Mesenchymal stem cell (in vitro differentiated cells and primary cell): ENCODE results near the gene DPYSL4.
A peak's percentile ranks its signal among the peaks of the same experiment; 100 is the strongest.

Source experiments
- DNase-seq: peaks from one replicate; pipeline ENCODE4 v3.0.0-alpha.2; 2013
- H2AFZ ChIP-seq: one replicate; pipeline ENCODE4 v1.6.1; 2013; ENCODE audit warnings: low read depth, mild to moderate bottlenecking, control low read depth, inconsistent platforms, low read length, moderate library complexity
- H2AK5ac ChIP-seq: 2 replicates; pipeline ENCODE4 v1.6.1; 2013; ENCODE audit warnings: low read length, moderate library complexity, mild to moderate bottlenecking, inconsistent platforms; ENCODE audit not compliant: severe bottlenecking
- H2BK120ac ChIP-seq: one replicate; pipeline ENCODE4 v1.6.1; 2013; ENCODE audit warnings: low read depth, mild to moderate bottlenecking, inconsistent platforms, low read length, moderate library complexity
- H2BK12ac ChIP-seq, 2 experiments: one replicate each; pipeline ENCODE4 v1.6.1; 2013; ENCODE audit warnings: inconsistent platforms in 2 of 2, low read length in 2 of 2, mild to moderate bottlenecking in 2 of 2, moderate library complexity in 2 of 2, control low read depth in 1 of 2
- H2BK15ac ChIP-seq: one replicate; pipeline ENCODE4 v1.6.1; 2013; ENCODE audit warnings: mild to moderate bottlenecking, low read depth, inconsistent platforms; ENCODE audit not compliant: poor library complexity, severe bottlenecking
- H2BK5ac ChIP-seq: 2 replicates; pipeline ENCODE4 v1.6.1; 2013; ENCODE audit warnings: low read depth, mild to moderate bottlenecking, low read length, control low read depth, inconsistent platforms; ENCODE audit not compliant: poor library complexity, severe bottlenecking
- H3K14ac ChIP-seq, 2 experiments: one replicate each; pipeline ENCODE4 v1.6.1; 2013; ENCODE audit warnings: inconsistent platforms in 2 of 2, low read length in 2 of 2, control low read depth in 1 of 2, mild to moderate bottlenecking in 1 of 2, moderate library complexity in 1 of 2
- H3K18ac ChIP-seq, 2 experiments: one replicate each; pipeline ENCODE4 v1.6.1; 2013; ENCODE audit warnings: inconsistent platforms in 2 of 2, low read length in 2 of 2, control low read depth in 1 of 2, low read depth in 1 of 2, mild to moderate bottlenecking in 1 of 2
- H3K23ac ChIP-seq, 2 experiments: one replicate each; pipeline ENCODE4 v1.6.1; 2013; ENCODE audit warnings: inconsistent platforms in 2 of 2, low read length in 2 of 2, mild to moderate bottlenecking in 2 of 2, moderate library complexity in 2 of 2, control low read depth in 1 of 2
- H3K27ac ChIP-seq: 2 replicates; pipeline ENCODE4 v1.5.1; 2013; ENCODE audit warnings: mild to moderate bottlenecking, moderate library complexity, low read length, control low read depth, inconsistent platforms; ENCODE audit not compliant: poor library complexity, severe bottlenecking
- H3K27me3 ChIP-seq, 2 experiments: 2 replicates each; pipeline versions ENCODE4 v1.6.1 to v1.7.0; 2013; ENCODE audit warnings: low read length in 2 of 2, mild to moderate bottlenecking in 2 of 2, moderate library complexity in 2 of 2, control low read depth in 1 of 2, inconsistent platforms in 1 of 2; ENCODE audit not compliant: control insufficient read depth in 1 of 2, insufficient read depth in 1 of 2
- H3K36me3 ChIP-seq, 2 experiments: 2 replicates each; pipeline versions ENCODE4 v1.6.1 to v1.7.0; 2013; ENCODE audit warnings: low read length in 2 of 2, control low read depth in 1 of 2, inconsistent platforms in 1 of 2, low read depth in 1 of 2, mild to moderate bottlenecking in 1 of 2; ENCODE audit not compliant: insufficient read depth in 2 of 2, control insufficient read depth in 1 of 2
- H3K4ac ChIP-seq, 2 experiments: one replicate each; pipeline ENCODE4 v1.6.1; 2013; ENCODE audit warnings: inconsistent platforms in 2 of 2, low read length in 2 of 2, mild to moderate bottlenecking in 2 of 2, moderate library complexity in 2 of 2, control low read depth in 1 of 2, low read depth in 1 of 2
- H3K4me1 ChIP-seq: 2 replicates; pipeline ENCODE4 v1.6.1; 2013; ENCODE audit warnings: low read depth, low read length, control low read depth; ENCODE audit not compliant: control insufficient read depth, insufficient read depth
- H3K4me2 ChIP-seq: 2 replicates; pipeline ENCODE4 v1.6.1; 2013; ENCODE audit warnings: low read length, mild to moderate bottlenecking, inconsistent platforms; ENCODE audit not compliant: poor library complexity, severe bottlenecking
- H3K4me3 ChIP-seq, 2 experiments: 2 replicates each; pipeline versions ENCODE4 v1.5.1 to v1.7.0; 2013; ENCODE audit warnings: low read length in 2 of 2, mild to moderate bottlenecking in 2 of 2, control low read depth in 1 of 2, low read depth in 1 of 2; ENCODE audit not compliant: insufficient read depth in 1 of 2
- H3K79me1 ChIP-seq: replicated peaks from 2 replicates; pipeline ENCODE4 v1.6.1; 2013; ENCODE audit warnings: mild to moderate bottlenecking, control low read depth, low read length, inconsistent platforms; ENCODE audit not compliant: poor library complexity, severe bottlenecking
- H3K9ac ChIP-seq: 2 replicates; pipeline ENCODE4 v1.7.0; 2013; ENCODE audit warnings: mild to moderate bottlenecking, low read length, moderate library complexity
- H3K9me3 ChIP-seq: 2 replicates; pipeline ENCODE4 v1.7.0; 2013; ENCODE audit warnings: mild to moderate bottlenecking, low read length; ENCODE audit not compliant: control insufficient read depth
- H4K8ac ChIP-seq: one replicate; pipeline ENCODE4 v1.6.1; 2013; ENCODE audit warnings: inconsistent platforms, mild to moderate bottlenecking, low read length, moderate library complexity
- H4K91ac ChIP-seq: one replicate; pipeline ENCODE4 v1.6.1; 2013; ENCODE audit warnings: mild to moderate bottlenecking, low read length, inconsistent platforms
- WGBS: methylation state at CpG from one replicate; pipeline ENCODE4 v1.1.7; 2013; ENCODE audit warnings: mixed read lengths; 5-methylcytosine and 5-hydroxymethylcytosine counted together

The DPYSL4 gene

DNA sequence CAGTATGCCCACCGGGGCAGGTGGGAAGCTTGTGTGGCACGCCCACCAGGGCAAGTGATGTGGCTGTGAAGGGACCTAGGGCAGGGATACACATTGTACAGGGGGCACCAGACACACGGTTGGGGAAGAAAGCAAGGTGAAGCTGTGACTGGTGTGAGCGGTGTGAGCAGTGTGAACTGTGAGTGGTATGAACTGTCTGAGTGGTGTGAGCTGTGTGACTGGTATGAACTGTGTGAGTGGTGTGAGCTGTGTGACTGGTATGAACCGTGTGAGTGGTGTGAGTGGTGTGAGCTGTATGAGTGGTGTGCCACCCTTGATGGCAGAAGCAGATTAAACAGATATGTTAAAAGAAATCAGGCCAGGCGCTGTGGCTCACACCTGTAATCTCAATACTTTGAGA lies 48.1 kb downstream of the DPYSL4 start:
- no peaks in the 10 kb centered on the region for H3K9me3 ChIP-seq
- H4K91ac ChIP-seq: peak overlapping the region; percentile 45
- H3K23ac ChIP-seq: no peak overlapping the region
- H2AK5ac ChIP-seq: no peak overlapping the region
- no peak overlapping the region for H2BK12ac ChIP-seq
- H3K9ac ChIP-seq: no peak overlapping the region
- H3K36me3 ChIP-seq: peaks cover 3 to 8% of the 10 kb centered on the region in 2 experiments
- H3K4ac ChIP-seq: no peak overlapping the region
- H2BK5ac ChIP-seq: no peak overlapping the region
- H3K79me1 ChIP-seq: no peaks in the 10 kb centered on the region
- 92% methylated on average over 6 of the region's 6 CpGs for WGBS
- no peak overlapping the region for H2BK120ac ChIP-seq
- H4K8ac ChIP-seq: no peak overlapping the region
- no peak overlapping the region for H3K4me2 ChIP-seq
- peaks cover 0 to 7% of the 10 kb centered on the region in 2 experiments for H3K27me3 ChIP-seq
- no peak overlapping the region for H2BK15ac ChIP-seq
- H3K4me3 ChIP-seq: no peak overlapping the region
- H3K27ac ChIP-seq: no peak overlapping the region
- no peak for DNase-seq
- H3K14ac ChIP-seq: no peak overlapping the region
- no peak overlapping the region for H2AFZ ChIP-seq
- H3K4me1 ChIP-seq: peaks cover 3% of the 10 kb centered on the region
- H3K18ac ChIP-seq: no peak overlapping the region

DNA sequence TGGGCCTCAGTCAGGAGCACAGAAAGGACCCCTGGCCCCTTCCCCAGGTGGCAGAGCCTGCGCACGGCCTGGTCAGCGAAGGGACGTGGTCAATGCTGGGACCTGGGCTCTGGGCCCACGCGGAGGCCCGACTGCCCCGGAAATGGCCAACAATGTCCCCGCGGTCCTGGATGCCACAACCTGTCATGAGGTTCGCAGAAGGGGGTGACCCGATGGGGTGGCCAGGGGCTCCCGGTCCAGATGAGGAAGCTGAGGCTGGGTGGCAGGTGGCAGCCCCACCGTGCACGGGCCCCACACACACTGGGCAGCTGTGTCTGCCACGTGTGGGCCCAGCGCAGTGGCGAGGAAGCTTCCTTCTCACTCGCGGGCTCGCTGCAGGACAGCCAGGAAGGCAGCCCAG lies 49.4 kb downstream of the DPYSL4 start:
- H3K27ac ChIP-seq: no peak overlapping the region
- H3K4ac ChIP-seq: no peak overlapping the region
- H3K36me3 ChIP-seq: peaks cover 3 to 8% of the 10 kb centered on the region in 2 experiments
- H3K9ac ChIP-seq: no peak overlapping the region
- no peak overlapping the region for H3K18ac ChIP-seq
- H4K91ac ChIP-seq: no peak overlapping the region
- no peak overlapping the region for H3K4me2 ChIP-seq
- DNase-seq: no peak
- no peak overlapping the region for H3K4me3 ChIP-seq
- no peak overlapping the region for H2BK120ac ChIP-seq
- H2BK5ac ChIP-seq: no peak overlapping the region
- no peak overlapping the region for H3K14ac ChIP-seq
- peaks cover 0 to 7% of the 10 kb centered on the region in 2 experiments for H3K27me3 ChIP-seq
- no peak overlapping the region for H2AFZ ChIP-seq
- peaks cover 3% of the 10 kb centered on the region for H3K4me1 ChIP-seq
- no peak overlapping the region for H2BK12ac ChIP-seq
- no peaks in the 10 kb centered on the region for H3K79me1 ChIP-seq
- H3K23ac ChIP-seq: no peak overlapping the region
- H2AK5ac ChIP-seq: no peak overlapping the region
- no peak overlapping the region for H2BK15ac ChIP-seq
- H3K9me3 ChIP-seq: no peaks in the 10 kb centered on the region
- H4K8ac ChIP-seq: no peak overlapping the region
- WGBS: 94% methylated on average over 20 of the region's 21 CpGs

DNA sequence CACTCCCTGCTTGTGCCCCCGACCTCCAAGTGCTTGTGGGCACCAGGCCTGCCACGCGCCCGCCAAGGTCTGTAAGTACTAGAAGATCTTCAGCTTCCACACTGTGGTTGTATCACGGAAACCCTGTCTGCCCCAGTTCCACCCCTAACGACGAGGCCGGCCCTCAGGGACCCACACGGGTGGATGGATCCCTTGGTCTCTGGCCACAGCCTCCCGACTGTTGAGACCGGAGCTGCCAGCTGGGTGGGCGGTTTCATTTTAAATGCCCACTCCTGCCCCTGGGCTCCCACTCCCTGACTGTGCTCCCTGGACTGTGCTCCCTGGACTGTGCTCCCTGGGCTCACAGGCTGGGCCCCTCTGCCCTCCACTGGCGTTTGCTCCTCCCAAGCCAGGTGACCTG lies 50.1 kb downstream of the DPYSL4 start:
- H3K18ac ChIP-seq: no peak overlapping the region
- no peak overlapping the region for H3K27ac ChIP-seq
- H2BK12ac ChIP-seq: no peak overlapping the region
- peak overlapping the region in 1 of 2 experiments; percentile 26 for H3K14ac ChIP-seq
- peaks cover 3 to 8% of the 10 kb centered on the region in 2 experiments for H3K36me3 ChIP-seq
- H4K91ac ChIP-seq: no peak overlapping the region
- no peak overlapping the region for H3K9ac ChIP-seq
- no peak overlapping the region for H3K4me2 ChIP-seq
- H2BK120ac ChIP-seq: no peak overlapping the region
- WGBS: 94% methylated on average over 13 of the region's 13 CpGs
- H2AK5ac ChIP-seq: no peak overlapping the region
- no peak for DNase-seq
- peaks cover 3% of the 10 kb centered on the region for H3K4me1 ChIP-seq
- no peak overlapping the region for H3K4ac ChIP-seq
- H3K23ac ChIP-seq: no peak overlapping the region
- no peaks in the 10 kb centered on the region for H3K79me1 ChIP-seq
- peaks cover 0 to 7% of the 10 kb centered on the region in 2 experiments for H3K27me3 ChIP-seq
- H3K4me3 ChIP-seq: no peak overlapping the region
- H3K9me3 ChIP-seq: no peaks in the 10 kb centered on the region
- no peak overlapping the region for H2BK15ac ChIP-seq
- H2BK5ac ChIP-seq: no peak overlapping the region
- H2AFZ ChIP-seq: no peak overlapping the region
- no peak overlapping the region for H4K8ac ChIP-seq

- H3K4me2 ChIP-seq: no peak overlapping the region
- H3K4me1 ChIP-seq: peaks cover 3% of the 10 kb centered on the region
- no peak overlapping the region for H2BK5ac ChIP-seq
- 93% methylated on average over 15 of the region's 15 CpGs for WGBS
- H3K4me3 ChIP-seq: no peak overlapping the region
- H2BK15ac ChIP-seq: no peak overlapping the region
- H3K9me3 ChIP-seq: no peaks in the 10 kb centered on the region
- no peak overlapping the region for H4K91ac ChIP-seq
- H2AK5ac ChIP-seq: no peak overlapping the region
- no peak overlapping the region for H3K14ac ChIP-seq
- H4K8ac ChIP-seq: no peak overlapping the region
- no peaks in the 10 kb centered on the region for H3K79me1 ChIP-seq
- no peak overlapping the region for H3K18ac ChIP-seq
- DNase-seq: no peak
- no peak overlapping the region for H3K9ac ChIP-seq
- no peak overlapping the region for H3K23ac ChIP-seq
- H2BK120ac ChIP-seq: no peak overlapping the region
- H2AFZ ChIP-seq: no peak overlapping the region
- H2BK12ac ChIP-seq: no peak overlapping the region
- H3K4ac ChIP-seq: no peak overlapping the region
- peaks cover 0 to 7% of the 10 kb centered on the region in 2 experiments for H3K27me3 ChIP-seq
- H3K27ac ChIP-seq: no peak overlapping the region
- H3K36me3 ChIP-seq: peaks cover 3 to 8% of the 10 kb centered on the region in 2 experiments
These were observed 50.6 kb downstream of the DPYSL4 start for GRCh38 chr10:132237396-132237795.
